ENCODE results near the gene TFAP2A.

The TFAP2A gene

DNA sequence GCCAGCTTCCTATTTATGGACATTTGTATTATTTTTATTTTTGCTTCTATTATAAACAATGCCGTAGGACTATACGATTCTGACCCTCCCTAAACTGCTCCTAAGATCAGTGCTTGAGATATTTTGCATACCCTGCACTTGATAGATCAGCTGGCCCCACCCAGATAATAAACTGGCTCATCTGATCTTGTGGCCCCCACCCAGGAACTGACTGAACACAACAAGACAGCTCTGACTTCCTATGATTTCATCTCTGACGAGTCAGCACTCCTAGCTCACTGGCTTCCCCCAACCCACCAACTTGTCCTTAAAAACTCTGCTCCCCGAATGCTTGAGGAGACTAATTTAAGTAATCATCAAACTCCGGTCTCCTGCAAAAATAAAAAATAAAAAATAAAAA lies 34.9 kb upstream of the TFAP2A start:
- TF ChIP-seq REST (IDR thresholded peaks at IDR 0.05; ENCODE audit: insufficient read depth in 1 of 2, low read depth in 2 of 2, low read length in 2 of 2) = no peak
- TF ChIP-seq FOXP2 (optimal IDR thresholded peaks at IDR 0.05; ENCODE audit: borderline replicate concordance, extremely low read depth, extremely low read length, insufficient read depth) = no peak
- TF ChIP-seq TAF1 (IDR thresholded peaks at IDR 0.05; ENCODE audit: borderline replicate concordance, insufficient read depth, low read length) = no peak
- TF ChIP-seq POLR2AphosphoS5 (IDR thresholded peaks at IDR 0.05; ENCODE audit: low read depth, low read length) = no peak
- TF ChIP-seq SIN3A (IDR thresholded peaks at IDR 0.05; ENCODE audit: borderline replicate concordance, insufficient read depth, low read length) = no peak

DNA sequence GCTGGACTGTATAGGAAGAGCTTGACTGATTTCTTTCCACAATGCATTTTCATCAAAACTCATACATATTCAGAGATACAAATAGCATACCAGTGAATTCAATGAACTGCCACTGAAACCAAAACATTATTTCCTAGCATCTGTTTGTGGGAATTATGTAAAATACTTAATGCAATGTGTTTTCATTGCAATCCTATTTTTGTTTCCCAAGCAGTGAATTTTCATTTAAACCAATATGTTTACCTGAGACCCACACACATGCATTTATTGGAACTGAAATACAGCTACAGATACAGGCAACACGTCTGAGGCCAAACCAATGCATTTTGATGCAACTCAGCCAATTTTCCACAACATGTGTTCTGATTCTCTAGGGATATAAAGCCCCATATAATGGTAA lies 33.2 kb upstream of the TFAP2A start:
- TF ChIP-seq TAF1 (IDR thresholded peaks at IDR 0.05; ENCODE audit: borderline replicate concordance, insufficient read depth, low read length) = no peak

DNA sequence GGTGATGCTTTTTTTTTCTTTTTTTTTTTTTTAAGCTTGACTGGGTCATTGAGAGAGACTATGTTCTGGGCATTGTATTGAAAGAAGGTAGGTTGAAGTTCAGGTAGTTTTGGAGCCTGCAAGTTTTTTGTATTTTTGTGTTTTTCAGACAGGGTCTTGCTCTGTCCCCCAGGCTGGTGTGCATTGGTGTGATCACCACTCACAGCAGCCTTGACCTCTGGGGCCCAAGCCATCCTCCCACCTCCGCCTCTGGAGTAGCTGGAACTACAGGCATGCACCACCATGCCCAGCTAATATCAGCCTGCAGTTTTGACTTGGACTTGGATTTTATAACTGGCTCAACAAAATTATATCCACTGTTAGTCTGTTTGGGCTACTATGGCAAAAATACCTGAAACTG lies 31.7 kb upstream of the TFAP2A start:
- TF ChIP-seq TAF1 (IDR thresholded peaks at IDR 0.05; ENCODE audit: borderline replicate concordance, insufficient read depth, low read length) (no peak), SIN3A (IDR thresholded peaks at IDR 0.05; ENCODE audit: borderline replicate concordance, insufficient read depth, low read length) (no peak), REST (IDR thresholded peaks at IDR 0.05; ENCODE audit: insufficient read depth in 1 of 2, low read depth in 2 of 2, low read length in 2 of 2) (no peak)

GRCh38 chr6:10441655-10442009 lies 26.8 kb upstream of the TFAP2A start:
- TF ChIP-seq SIN3A (IDR thresholded peaks at IDR 0.05; ENCODE audit: borderline replicate concordance, insufficient read depth, low read length) (no peak), FOXP2 (optimal IDR thresholded peaks at IDR 0.05; ENCODE audit: borderline replicate concordance, extremely low read depth, extremely low read length, insufficient read depth) (no peak), TAF1 (IDR thresholded peaks at IDR 0.05; ENCODE audit: borderline replicate concordance, insufficient read depth, low read length) (no peak), POLR2AphosphoS5 (IDR thresholded peaks at IDR 0.05; ENCODE audit: low read depth, low read length) (no peak), REST (IDR thresholded peaks at IDR 0.05; ENCODE audit: insufficient read depth in 1 of 2, low read depth in 2 of 2, low read length in 2 of 2) (no peak)

GRCh38 chr6:10441004-10441654 lies 26.3 kb upstream of the TFAP2A start:
- TF ChIP-seq SIN3A (IDR thresholded peaks at IDR 0.05; ENCODE audit: borderline replicate concordance, insufficient read depth, low read length) (no peak), TAF1 (IDR thresholded peaks at IDR 0.05; ENCODE audit: borderline replicate concordance, insufficient read depth, low read length) (no peak), FOXP2 (optimal IDR thresholded peaks at IDR 0.05; ENCODE audit: borderline replicate concordance, extremely low read depth, extremely low read length, insufficient read depth) (no peak), REST (IDR thresholded peaks at IDR 0.05; ENCODE audit: insufficient read depth in 1 of 2, low read depth in 2 of 2, low read length in 2 of 2) (no peak), POLR2AphosphoS5 (IDR thresholded peaks at IDR 0.05; ENCODE audit: low read depth, low read length) (no peak)

All from PFSK-1 (cell line).